Sciatic nerve (tissue), 2 donors: ENCODE measurements around the gene SPATC1L. TPM values are rescaled to one million over a fixed set of nuclear protein-coding genes. Genes with fewer than 3 reads are reported as not detected.

Experiments used
- ATAC-seq: fragments of 200-7000 bp; cut with Tn5 transposase; one replicate; pipeline ENCODE4 v1.9.1; 2020; ENCODE audit warnings: mild to moderate bottlenecking, moderate library complexity
- DNase-seq: peaks from one replicate; pipeline ENCODE4 v3.0.0-alpha.2; 2020; ENCODE audit warnings: low spot score
- intact Hi-C: fragments of 100-400 bp; cut with DNase I; formaldehyde crosslinking; loops from one replicate; pipeline ENCODE4 v1.14.2; 2022
- total RNA-seq: library from RNA; stranded (reverse); fragmentation: NEBNext Ultra II Directional; extraction: Animal tissue kit (Norgen Biotek cat#: 25700); gene quantifications from one replicate; pipeline ENCODE4 v1.2.1, GENCODE V29; 2021
- donor health status: DM: no; HTN: no; CAD: no.
- donor health status: DM: no; HTN: no; CAD: no.

SPATC1L gene
- total RNA-seq, 1 donor from 2014 or later: 9.9 TPM

DNA sequence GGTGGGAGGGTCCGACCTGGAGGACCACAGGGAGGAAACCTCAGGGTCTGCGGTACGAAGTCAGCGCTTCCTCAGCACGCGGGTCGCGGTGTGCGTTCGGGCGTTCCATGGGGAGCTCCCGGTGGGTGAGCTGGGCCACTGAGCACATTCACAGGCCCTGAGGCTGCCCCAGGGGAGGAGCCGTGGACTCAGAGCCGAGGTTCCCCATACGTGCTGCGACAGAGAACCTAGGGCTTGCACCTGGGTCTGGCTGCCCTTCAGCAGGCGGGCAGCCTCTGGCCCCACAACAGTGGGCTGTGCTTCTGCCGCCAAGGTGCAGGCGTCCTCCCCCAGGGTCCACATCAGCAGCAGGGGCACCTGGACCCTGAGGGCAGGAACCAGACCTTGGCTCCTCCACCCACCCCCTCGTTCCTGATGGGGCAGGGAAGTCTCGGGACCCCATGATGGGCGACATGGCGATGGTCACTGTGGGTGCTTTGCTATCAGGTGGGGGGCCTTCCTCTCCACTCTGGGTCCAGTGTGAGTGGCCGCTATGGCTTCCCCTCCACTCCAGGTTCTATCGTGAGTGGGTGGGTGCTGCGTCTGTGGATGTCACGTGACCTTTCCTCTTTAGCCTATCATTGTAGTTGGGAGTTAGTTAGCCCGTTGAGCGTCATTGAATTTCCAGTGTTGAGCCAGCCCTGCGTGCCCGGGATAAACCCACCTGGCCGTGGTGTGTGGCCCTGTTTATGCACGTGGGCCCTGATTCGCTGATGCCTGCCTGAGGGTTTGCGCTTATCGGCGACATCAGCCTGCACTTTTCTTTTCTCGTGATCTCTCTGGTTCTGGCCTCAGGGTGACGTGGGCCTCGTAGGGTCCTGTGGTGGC lies 56.8 kb downstream of the SPATC1L start:
- no peak for ATAC-seq
- peak; percentile 59 for DNase-seq
- intact Hi-C loops: no loop called here

DNA sequence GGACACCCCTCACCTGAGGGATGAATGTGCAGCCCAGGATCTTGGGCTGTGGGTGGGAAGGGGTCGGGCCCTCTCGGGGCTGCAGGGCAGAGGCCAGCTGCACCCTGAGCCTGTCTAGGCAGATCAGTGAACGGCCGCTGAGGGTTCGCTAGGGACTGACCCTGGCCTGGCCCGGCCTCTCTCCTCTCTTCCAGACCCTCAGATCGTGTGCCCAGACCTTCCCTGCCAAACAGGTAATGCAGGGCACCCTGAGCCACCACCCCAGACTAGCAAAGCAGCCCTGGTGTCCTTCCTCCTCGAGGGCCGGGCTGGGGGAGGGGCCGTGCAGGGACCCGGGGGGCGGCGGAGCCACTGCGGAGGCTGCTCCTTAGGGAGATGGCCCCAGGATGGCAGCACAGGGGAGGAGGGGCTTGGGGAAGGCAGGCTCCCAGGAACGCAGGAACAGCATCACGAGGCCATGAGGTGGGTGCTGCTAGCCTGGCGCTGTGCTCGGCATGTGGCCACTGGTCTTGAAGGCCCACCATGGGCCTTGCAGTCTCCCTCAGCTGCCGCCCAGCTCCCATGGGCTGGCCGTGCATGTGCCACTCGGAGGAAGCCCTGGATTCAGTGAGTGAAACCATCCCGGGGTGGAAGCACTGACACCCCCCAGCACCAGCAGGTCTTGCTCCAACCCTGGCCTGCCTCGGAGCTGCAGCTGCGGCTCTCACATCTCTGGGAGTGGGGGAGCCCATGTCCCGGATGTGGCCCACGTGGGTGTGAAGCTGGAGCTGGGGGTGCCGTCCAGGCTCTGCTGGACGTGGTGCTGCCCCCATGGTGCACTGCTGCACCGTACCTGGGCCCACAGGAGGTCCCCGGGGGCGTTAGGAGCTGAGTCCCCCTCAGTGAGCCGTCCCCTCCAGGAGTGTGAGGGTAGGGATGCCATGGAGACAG lies 57.7 kb downstream of the SPATC1L start:
- DNase-seq (peak; percentile 55), ATAC-seq (no peak)
- intact Hi-C loops: no loop called here

DNA sequence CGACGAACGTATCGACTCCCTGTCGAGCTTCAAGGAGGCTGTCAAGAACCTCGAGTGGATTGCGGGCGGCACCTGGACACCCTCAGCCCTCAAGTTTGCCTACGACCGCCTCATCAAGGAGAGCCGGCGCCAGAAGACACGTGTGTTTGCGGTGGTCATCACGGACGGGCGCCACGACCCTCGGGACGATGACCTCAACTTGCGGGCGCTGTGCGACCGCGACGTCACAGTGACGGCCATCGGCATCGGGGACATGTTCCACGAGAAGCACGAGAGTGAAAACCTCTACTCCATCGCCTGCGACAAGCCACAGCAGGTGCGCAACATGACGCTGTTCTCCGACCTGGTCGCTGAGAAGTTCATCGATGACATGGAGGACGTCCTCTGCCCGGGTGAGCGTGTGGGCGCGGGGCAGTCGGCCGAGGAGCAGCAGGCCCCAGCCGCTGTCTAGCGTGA lies 58.4 kb downstream of the SPATC1L start:
- ATAC-seq (no peak), DNase-seq (peak; percentile 64)
- intact Hi-C loops: no loop called here

DNA sequence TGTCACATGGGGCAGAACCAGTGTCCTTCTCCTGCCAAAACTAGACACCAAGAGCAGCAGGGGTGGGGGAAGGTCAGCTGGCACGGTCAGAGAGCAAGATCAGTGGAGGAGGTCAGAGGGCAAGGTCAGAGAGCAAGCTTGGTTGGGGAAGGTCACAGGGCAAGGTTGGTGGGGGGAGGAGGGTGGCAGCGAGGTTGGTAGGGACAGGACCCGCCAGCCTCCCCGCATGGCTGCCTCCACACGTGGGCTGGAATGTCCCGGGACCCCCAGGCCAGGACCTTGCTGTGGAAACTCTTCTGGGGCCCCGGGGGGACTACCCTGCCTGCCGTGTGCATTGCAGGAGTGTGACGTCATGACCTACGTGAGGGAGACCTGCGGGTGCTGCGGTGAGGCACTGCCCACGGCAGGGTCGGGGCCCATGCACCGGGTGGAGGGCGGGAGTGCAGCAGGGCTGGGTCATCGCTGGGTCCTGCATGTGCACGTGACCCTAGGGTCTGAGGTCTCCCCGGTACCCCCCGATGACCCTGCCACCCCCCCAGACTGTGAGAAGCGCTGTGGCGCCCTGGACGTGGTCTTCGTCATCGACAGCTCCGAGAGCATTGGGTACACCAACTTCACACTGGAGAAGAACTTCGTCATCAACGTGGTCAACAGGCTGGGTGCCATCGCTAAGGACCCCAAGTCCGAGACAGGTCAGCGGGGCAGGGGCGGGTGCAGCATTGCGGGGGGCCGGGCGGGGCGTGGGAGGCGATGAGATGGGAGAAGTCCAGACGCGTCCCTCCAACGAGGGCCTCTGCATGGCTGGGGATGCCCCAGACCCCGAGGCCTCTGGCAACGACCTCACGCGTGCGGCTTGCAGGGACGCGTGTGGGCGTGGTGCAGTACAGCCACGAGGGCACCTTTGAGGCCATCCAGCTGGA lies 59.1 kb downstream of the SPATC1L start:
- peak; percentile 62 for DNase-seq
- no peak for ATAC-seq
- intact Hi-C loops: no loop called here

DNA sequence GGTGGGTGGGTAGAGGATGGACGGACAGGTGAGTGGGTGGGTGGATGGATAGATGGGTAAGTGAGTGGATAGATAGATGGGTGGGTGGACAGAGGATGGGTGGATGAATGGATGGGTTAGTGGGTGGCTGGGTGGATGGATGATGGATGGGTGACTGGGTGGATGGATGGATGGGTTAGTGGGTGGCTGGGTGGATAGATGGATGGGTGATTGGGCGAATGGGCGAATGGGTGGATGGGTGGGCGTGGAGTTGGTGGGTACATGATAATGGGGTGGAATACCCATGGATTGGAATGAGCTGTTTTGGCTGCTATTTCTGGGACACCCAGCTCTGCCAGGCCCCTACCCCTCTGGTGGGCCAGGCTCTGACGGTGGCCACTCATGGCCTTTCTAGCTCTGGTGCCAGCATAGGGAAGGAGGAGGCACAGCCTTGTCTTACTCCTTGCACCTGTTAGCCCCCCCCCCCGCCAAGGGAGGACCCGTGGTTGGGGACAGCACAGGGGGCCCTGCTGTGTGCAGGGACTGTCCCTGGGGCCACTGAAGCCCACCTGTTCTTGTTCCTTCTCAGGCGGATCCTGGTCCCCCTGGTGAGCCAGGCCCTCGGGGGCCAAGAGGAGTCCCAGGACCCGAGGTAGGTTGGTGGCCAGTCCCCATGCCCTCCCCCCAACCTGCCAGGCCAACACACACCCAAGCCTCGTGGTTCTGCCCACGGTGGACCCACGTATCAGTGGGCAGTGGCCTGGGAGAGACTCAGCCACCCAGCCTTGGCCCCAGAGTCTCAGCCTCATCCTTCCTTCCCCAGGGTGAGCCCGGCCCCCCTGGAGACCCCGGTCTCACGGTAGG lies 60.0 kb downstream of the SPATC1L start:
- DNase-seq (peak; percentile 54), ATAC-seq (no peak)
- intact Hi-C loops: no loop called here

DNA sequence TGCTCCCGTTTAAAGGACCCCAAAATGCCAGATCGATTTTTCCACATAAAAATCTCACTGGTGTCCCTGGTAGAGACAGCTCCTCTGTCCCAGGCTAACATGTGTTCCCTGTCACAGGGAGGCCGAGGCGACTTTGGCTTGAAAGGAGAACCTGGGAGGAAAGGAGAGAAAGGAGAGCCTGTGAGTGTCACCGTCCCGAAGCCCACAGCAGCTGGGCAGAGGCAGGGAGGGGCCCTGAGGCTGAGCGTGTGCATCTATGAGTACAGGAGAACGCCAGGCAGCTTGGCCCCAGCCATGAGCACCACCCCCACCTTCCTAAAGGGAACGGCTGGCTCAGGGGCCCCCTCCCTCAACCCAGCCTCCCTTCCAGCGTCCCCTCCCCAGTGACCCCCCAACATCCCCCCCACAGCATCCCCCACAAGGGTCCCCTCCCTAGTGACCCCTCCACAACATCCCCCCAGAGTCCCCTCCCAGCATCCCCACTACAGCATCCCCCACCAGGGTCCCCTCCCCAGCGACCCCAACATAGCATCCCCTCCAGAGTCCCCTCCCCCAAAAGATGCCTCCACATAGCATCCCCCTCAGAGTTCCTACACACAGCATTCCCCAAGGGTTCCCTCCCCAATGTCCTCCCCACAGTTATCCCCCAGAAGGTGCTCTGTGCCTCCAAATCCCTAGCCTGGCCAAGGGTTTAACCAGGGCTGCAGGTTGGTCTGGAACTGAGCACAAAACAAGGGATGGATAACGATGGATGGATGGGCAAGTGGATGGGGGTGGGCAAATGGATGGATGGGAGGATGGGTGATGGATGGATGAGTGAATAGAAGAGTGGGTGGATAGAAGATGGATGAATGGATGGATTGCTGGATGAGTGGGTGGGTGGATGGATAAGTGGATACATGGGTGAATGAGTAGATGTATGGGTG lies 61.2 kb downstream of the SPATC1L start:
- ATAC-seq: no peak
- intact Hi-C loops: no loop called here
- DNase-seq: peak; percentile 33

DNA sequence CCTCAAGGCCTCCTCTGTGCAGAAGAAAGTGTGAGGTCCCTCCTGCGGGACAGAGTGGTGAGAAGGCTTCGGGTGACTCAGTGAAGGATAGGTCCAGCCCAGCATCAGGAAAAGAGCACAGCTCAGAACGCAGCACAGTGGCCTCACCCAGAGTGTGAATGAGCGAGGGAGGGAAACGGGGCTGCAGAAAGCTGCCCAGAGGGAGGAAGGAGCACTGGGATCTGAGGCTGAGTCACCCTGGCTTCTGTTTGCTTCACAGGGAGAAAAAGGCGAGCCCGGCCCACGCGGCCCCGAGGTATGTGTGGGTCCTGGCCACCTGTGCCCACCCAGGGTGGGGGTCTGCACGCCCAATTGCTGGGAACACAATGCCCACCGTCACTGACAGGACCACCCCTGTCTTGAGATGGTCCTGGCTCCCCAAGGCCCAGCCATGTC lies 62.0 kb downstream of the SPATC1L start:
- peak; percentile 52 for DNase-seq
- no peak for ATAC-seq

DNA sequence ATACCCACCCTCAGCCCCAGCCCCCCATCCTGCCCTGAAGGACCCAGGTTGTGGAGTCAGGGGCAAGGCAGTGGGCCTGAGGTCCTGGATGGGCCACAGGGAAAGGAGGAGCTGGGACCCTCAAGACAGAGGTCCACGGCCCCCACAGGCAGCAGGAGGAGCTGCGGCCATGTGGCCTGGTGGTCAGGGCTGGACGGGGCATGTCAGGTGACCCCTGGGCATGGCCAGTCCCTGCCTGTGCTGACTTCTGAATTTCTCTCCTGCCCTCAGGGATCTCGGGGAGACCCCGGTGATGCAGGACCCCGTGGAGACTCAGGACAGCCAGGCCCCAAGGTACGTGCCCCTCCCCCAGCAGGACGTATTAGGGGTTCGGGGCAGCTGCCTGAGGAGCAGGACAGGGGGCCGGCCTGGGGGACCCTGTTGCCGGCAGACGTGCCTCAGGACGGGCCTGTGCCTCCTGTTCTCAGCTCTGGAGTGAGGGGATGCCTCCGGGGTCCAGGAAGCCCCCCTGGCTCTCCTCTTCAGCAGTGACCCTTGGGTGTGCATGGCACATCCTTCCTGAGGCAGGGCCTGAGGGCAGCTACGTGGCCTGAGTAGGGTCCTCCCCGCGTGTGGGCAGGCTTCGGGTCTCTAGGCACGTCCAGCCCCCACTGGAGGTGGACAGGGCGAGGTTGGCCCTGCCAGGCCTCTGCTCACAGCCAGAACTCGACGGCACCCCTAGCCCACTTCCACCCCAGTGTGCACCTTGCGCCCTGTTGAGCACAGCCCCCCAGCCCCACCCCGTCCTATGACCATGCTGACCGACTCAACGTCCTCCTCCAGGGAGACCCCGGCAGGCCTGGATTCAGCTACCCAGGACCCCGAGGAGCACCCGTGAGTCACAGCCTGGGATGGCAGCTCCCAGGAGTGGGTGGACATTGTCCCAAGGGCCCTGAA lies 62.7 kb downstream of the SPATC1L start:
- peak; percentile 58 for DNase-seq
- intact Hi-C loops: no loop called here
- ATAC-seq: no peak

More for the DNA sequence above, 62.0 kb downstream of the SPATC1L start:
- intact Hi-C loops: no loop called here

DNA sequence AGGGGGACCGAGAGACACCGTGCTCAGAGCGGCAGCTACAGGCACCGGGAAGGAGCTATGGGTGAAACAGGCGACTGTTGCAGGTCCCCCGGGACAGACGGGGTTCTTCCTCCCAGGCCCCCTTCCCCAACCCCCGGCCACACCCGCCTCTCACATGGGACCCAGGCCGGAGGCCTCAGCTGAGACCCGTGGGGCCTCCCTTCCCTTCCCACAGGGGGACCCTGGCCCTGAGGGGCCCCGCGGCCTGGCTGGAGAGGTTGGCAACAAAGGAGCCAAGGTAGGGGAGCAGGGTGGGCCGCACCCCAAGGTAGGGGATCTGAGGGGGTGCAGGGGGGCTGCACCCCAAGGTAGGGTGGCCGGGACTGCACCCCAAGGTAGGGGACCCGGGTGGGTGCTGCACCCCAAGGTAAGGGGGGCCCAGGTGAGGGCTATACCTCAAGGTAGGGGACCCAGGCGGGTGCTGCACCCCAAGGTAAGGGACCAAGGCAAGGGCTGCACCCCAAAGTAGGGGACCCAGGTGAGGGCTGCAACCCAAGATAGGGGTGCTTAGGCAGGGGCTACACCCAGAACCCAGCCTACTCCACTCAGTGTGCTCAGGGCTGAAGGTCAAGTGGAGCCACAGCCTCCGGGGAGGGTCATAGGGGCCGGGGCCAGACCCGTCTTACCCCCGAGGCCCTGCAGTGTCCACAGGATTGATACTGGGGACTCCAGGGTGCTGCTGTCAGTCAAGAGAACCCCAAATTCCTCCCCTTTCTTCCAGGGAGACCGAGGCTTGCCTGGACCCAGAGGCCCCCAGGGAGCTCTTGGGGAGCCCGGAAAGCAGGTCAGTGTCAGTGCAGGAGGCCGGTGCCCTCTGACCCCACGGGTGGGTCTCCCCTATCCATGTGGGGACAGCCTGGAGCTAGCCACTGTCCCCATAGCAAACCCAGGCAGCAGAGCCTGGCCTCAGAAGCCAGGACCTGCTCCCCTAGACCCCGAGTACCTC lies 63.7 kb downstream of the SPATC1L start:
- intact Hi-C loops: no loop called here
- no peak for ATAC-seq
- peak; percentile 56 for DNase-seq

DNA sequence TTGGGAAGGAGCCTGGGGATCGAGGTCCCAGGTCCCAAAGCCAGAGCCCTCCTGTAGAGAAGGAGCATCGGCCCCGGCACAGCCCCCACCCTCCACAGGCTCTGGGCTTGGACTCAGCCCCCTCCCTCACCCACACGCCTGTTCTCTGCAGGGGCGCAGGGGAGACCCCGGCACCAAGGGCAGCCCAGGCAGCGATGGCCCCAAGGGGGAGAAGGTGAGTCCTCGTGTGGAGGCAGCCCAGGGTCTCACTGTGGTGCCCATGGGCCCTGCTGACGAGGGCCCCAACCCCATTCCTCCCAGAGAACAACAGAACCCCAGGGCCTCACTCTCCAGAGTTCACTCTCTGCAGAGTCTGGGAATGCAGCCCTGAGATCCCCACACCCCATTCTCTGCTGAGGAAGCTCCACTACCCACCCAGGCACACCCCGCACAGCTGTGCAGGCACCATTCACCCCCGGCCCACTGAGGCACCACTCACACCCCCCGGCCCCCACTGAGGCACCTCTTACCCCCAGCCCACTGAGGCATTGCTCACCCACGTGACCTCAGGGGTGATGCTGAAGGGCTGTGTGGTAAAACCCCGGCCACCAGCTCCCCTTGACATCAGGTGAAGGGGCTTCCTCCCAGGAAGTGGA lies 64.5 kb downstream of the SPATC1L start:
- ATAC-seq: no peak
- peak; percentile 56 for DNase-seq
- intact Hi-C loops: no loop called here

DNA sequence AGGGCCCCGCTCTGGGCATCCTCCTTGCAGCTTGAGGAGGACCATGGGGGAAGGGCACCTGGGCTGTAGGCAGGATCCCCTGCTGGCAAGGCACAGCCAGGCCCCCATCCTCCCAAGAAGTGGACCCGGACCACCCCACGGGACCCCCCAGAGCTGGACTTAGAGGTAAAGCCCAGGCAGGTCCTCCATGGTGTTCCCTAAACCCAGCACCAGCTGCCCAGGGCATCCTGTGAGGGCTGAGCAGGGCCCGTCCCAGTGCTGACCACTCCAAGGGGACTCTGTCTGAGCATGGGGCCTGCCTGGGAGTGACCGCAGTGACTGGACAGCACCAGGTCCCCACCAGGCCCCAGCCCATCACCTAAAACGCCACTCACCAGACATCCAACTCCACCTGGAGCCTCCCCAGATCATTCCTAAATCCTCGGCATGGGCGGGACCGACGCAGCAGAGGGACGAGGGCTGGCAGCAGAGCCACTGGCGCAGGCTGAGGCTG lies 65.1 kb downstream of the SPATC1L start:
- no peak for DNase-seq
- intact Hi-C loops: no loop called here
- no peak for ATAC-seq

DNA sequence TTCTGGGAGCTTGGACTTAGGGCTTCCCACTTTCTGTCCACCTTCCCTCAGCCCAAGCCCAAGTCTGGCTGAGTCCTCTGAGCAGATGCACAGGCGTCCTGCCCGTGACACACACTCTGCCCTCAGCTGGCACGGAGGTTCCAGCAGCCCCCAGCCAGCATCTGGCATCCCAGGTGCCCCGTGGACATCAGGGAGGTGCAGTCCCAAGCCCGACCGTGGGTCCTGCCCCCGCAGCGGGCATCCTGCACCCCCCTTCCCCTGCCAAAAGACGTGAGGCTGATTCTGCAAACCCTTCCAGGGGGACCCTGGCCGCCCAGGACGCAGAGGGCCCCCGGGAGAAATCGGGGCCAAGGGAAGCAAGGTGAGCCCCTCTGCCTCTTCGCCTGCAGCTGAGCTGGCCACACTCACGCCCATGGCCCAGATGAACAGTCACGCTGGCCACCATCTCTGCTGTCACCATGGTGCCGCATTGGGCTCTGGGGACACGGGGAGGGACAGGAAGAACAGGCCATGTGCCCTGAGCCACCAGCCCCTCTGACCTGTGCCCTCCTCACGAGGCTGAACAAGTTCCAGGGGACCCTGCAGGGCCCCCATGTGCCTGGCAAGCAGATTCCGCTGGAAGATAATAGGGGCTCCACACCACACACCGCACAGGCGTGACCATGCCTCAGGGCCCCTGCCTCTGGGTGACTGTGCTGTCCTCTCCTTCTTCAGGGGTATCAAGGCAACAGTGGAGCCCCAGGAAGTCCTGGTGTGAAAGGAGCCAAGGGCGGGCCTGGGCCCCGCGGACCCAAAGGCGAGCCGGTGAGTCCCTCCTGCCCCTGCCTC lies 65.7 kb downstream of the SPATC1L start:
- ATAC-seq: no peak
- DNase-seq: no peak
- intact Hi-C loops: no loop called here

DNA sequence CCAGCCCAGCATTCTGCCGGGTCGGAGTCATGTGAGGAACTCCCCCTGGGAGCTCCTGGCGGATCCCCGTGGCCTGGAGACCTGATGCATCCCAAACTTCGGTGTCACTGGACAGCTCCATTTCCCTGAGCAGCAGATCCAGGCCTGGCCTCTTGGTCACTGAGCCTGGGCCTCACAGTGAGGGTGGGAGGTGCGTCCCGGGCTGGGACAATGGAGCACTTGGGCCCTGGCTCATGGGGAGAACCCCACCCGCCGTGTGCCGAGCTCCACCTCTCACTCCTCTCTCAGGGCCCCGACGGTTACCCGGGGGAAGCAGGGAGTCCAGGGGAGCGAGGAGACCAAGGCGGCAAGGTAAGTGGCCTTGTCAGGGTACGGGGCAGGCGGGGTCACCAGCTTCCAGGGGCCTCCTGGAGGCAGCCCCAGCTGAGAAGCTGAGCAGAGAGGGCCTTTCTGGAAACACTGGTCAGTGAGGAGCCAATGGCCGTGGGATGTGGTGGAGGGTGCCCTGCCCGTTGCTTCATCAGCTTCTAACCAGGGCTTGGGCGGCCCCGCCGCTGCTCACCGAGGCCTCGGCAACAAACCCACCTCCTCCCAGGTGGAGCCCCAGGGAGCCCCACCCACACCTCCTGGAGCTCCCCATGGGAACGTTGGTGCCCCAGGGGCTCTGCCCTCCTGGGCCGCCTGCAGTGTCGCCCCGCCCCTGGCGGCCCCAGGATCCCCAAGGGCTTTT lies 66.5 kb downstream of the SPATC1L start:
- DNase-seq (no peak), ATAC-seq (no peak)
- intact Hi-C loops: no loop called here
